MM.1S (cell line): ENCODE measurements around the gene ZNF184.

Source experiments
- CTCF ChIP-seq: fragments of 300-600 bp; sonication (generic); IDR thresholded peaks from 2 replicates; pipeline ENCODE4 v1.5.1; 2016; ENCODE audit warnings: antibody characterized with exemption, low read length, mixed read lengths
- EZH2 ChIP-seq: fragments of 300-600 bp; sonication (generic); optimal IDR thresholded peaks from 2 replicates; pipeline ENCODE3; 2017; ENCODE audit warnings: low read depth, mild to moderate bottlenecking, antibody characterized with exemption, low read length, mixed read lengths

- no peak for TF ChIP-seq CTCF
- no peak for TF ChIP-seq EZH2
These were observed 44.4 kb downstream of the ZNF184 start for GRCh38 chr6:27428502-27428901.
